Amygdala (tissue), 56 donors: ENCODE results near the gene PMM1.
"Not testable (repeated sequence)": the region's sequence is repeated elsewhere in the genome, so short reads cannot be mapped to it uniquely, and the experiment has no call there.

Source experiments
- DNase-seq, 56 donors: peaks; one replicate each; lab custom pipeline; 2025; lab: John Stamatoyannopoulos, UW

PMM1 gene

GRCh38 chr22:41589391-41590241 lies at the start of gene PMM1:
Gene PMM1 (minus strand): TSS chr22:41589840. CDS start chr22:41589805, 35 bp downstream.
- peak; percentile 73 to 100 (median 100) for DNase-seq

DNA sequence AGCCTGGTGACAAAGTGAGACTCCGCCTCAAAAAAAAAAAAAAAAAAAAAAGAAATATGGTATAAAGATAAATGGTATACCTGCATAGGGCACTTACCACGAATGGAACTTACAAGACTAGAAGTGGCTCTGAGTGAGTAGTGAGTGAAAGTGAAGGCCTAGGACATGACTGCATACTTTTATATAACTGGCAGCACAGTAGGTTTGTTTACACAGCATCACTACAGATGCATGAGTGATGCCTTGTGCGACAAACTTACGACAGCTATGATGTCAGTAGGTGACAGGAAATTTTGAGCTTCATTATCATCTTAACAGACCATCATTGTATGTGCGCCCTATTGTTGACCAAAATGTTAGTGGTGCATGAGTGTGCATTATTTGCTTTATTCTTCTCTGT lies 49.1 kb upstream of the PMM1 start:
- DNase-seq: no peak

DNA sequence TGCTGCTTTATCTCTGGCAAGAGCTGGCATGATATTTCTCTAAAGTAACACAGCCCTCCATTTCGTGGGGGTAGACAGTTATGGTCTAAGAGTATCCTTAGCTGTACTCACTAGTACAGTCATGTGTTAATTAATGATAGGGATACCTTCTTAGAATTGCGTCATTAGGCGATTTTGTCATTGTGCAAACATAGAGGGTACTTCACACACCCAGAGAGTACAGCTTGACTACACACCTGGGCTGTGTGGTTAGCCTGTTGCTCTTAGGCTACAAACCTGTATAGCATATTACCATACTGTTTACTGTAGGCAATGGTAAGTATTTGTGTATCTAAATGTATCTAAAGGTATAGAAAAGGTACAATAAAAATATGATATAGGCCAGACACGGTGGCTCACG lies 48.5 kb upstream of the PMM1 start:
- DNase-seq: no peak

GRCh38 chr22:41637623-41638022 lies 48.0 kb upstream of the PMM1 start:
- DNase-seq: not testable (repeated sequence)

DNA sequence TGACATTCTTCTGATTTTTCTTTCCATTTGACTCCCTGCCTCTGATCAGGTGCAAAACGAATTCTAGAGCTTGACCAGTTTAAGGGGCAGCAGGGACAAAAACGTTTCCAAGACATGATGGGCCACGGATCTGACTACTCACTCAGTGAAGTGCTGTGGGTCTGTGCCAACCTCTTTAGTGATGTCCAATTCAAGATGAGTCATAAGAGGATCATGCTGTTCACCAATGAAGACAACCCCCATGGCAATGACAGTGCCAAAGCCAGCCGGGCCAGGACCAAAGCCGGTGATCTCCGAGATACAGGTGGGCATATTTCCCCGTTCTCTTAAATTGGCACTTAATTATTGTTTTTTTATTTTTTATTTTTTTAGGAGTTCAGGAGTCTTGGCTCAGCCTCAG lies 46.8 kb upstream of the PMM1 start:
- DNase-seq: peak in 3 of 56 donors; percentile 1 to 21 (median 4)

- DNase-seq: not testable (repeated sequence)
These were observed 45.0 kb upstream of the PMM1 start for GRCh38 chr22:41634610-41635009.

DNA sequence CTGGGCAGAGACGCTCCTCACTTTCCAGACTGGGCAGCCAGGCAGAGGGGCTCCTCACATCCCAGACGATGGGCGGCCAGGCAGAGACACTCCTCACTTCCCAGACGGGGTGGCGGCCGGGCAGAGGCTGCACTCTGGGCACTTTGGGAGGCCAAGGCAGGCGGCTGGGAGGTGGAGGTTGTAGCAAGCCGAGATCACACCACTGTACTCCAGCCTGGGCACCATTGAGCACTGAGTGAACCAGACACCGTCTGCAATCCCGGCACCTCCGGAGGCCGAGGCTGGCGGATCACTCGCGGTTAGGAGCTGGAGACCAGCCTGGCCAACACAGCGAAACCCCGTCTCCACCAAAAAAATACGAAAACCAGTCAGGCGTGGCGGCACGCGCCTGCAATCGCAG lies 42.0 kb upstream of the PMM1 start:
- DNase-seq: not testable (repeated sequence)

GRCh38 chr22:41631115-41631514 lies 41.5 kb upstream of the PMM1 start:
- not testable (repeated sequence) for DNase-seq

DNA sequence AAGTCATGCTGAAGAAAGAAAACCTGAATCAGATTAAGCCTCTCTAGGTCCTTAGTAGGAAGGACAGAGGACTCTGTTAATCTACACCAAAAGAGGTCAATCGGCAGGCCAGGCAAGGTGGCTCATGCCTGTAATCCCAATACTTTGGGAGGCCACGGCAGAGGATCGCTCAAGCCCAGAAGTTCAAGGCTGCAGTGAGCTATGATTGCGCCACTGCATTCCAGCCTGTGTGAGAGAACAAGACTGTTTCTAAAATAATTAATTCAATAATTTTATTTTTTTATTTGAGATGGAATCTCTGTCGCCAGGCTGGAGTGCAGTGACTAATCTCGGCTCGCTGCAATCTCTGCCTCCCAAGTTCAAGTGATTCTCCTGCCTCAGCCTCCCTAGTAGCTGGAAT lies 35.9 kb upstream of the PMM1 start:
- DNase-seq: no peak

DNA sequence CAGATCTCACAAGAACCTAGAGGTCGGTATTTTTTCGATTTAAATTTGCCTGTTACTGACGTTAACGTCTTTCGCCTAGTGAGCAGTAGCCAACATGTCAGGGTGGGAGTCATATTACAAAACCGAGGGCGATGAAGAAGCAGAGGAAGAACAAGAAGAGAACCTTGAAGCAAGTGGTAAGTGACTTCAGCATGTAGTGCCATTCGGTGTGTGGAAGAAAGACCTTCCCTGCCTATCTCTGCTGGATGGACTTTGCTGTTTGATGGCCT lies 32.2 kb upstream of the PMM1 start:
- DNase-seq: no peak

DNA sequence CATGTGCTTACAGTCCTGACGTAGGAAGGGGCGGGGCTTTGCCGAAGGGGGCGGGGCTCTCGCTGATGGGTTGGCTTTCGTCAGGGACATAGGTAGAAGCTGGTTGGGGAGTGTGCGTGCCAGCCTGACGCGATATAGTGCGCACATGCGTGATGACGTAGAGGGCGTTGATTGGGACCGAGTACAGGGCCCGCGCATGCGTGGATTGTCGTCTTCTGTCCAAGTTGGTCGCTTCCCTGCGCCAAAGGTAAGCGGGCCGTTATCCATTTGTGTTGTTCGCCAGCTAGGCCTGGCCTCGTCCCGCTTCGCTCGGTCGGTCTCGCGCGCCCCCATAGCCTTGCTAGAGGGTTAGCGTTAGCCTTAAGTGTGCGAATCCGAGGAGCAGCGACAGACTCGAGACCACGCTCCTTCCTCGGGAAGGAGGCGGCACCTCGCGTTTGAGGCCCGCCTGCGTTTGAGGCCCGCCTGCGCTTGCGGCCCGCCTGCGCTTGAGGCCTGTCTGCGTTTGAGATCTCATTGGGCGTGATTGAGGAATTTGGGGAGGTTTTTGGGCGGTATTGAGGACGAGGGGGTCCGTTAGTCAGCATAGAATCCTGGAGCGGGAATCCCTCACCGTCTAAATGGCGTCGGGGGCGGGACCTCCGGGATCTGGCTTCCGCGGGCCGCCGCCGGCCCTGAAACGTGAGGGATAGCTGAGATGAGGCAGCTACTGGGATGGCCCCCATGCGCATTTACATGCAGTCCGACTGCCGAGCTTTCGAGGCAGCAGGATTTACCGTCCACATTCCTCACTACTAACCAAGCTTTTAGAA lies 31.7 kb upstream of the PMM1 start, which contains the start of gene XRCC6:
XRCC6 (plus strand) TSS at position 197 of the 812 bp plus-strand sequence. CDS start 710 bp downstream, outside the sequence.
- DNase-seq: peak; percentile 83 to 100 (median 99)

DNA sequence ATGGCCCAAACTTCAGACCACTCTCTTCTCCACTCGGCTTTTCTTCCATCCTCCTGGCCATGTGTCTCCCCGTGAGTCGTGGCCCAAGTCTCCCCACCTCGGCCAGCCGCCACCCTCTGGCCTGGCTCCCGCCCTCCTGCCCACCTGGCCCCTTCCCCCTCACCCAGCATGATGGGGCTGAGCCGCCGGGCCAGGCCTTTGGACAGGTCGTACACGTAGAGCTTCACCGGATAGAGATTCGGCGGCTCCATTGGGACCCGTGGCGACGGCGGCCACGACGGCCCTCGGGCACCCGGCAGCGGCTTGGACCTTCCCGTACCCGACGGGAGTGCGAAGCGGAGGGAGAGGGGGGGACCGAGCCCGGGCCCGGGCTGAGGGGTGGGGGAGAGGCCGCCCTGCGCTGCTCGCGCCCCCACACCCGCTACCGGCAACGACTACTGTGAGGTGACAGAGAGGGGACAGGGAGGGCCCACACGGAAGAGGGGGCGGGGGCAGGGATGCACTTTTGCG lies 31.0 kb upstream of the PMM1 start, which contains the start of gene DESI1:
DESI1 (minus strand) TSS at position 455 of the 510 bp plus-strand sequence; CDS start at position 251, 204 bp downstream.
- peak in 2 of 56 donors; percentile 45 to 56 for DNase-seq

GRCh38 chr22:41619979-41620588 lies 30.4 kb upstream of the PMM1 start:
- DNase-seq: peak in 13 of 56 donors; percentile 7 to 35 (median 17)

- DNase-seq: no peak
These were observed 23.8 kb upstream of the PMM1 start for GRCh38 chr22:41613456-41613855.

DNA sequence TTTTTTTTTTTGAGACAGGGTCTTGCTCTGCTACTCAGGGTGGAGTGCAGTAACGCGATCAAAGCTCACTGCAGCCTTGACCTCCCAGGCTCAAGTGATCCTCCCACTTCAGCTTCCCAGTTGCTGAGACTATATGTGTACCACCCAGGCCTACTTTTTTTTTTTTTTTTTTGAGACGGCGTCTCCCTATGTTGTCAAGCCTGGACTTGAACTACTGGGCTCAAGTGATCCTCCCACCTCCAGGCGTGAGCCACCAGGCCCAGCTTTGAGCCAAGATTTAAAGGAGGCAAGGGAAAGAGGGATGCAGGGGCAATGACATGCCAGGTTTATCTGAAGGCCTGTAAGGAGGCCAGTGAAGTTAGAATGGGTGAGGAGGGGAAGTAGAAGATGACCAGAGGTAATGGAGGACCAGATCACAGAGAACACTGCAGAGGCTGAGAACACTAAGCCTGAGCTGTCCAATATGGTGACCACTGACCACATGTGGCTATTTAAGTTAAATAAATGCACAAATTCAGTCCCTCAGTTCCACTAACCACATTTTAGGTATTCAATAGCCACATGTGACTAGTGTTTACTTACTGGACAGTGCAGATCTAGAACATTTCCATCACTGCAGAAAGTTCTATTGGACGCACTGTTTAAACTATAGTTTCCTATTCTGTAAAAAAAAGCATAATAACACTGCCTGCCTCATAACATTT lies 23.1 kb upstream of the PMM1 start:
- no peak for DNase-seq

DNA sequence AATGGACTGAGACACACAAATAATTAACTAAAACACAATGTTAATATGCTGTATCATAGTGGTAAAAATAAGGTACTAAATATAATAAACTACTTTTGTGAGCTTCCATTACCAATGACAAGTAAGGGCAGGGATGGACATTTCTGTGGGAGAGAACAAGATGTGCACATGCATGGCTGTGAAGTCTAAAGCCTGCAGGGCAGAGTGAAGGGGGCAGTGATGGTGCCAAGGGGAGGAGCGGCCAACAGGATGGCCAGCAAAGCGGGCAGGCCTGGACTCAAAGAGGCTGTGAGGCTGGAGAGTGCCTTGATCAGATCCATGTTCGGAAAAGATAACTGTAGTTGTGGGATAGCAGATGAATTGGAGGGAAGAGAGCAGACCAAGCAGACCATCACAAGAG lies 18.7 kb upstream of the PMM1 start:
- DNase-seq: no peak

GRCh38 chr22:41603873-41604332 lies 14.3 kb upstream of the PMM1 start:
- no peak for DNase-seq

DNA sequence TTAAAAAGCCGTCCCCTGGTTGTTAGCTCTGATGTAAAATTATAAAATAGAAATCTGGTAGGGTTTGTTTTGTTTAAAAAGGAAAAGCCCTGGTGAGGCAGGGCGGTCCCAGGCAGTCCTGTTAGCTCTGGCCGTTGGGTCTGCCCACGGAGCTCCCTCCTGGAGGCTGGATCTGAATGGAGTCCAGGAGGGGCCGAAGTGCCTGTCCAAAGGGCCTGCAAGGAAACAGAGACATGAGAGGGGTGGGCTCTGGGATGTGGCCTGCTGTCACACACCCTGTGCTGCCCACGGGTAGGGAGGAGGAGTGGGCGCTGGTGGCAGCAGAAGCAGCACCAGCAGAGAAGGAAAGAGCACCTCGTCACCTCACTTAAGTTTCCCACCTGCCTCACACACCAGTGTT lies 11.3 kb upstream of the PMM1 start:
- no peak for DNase-seq

DNA sequence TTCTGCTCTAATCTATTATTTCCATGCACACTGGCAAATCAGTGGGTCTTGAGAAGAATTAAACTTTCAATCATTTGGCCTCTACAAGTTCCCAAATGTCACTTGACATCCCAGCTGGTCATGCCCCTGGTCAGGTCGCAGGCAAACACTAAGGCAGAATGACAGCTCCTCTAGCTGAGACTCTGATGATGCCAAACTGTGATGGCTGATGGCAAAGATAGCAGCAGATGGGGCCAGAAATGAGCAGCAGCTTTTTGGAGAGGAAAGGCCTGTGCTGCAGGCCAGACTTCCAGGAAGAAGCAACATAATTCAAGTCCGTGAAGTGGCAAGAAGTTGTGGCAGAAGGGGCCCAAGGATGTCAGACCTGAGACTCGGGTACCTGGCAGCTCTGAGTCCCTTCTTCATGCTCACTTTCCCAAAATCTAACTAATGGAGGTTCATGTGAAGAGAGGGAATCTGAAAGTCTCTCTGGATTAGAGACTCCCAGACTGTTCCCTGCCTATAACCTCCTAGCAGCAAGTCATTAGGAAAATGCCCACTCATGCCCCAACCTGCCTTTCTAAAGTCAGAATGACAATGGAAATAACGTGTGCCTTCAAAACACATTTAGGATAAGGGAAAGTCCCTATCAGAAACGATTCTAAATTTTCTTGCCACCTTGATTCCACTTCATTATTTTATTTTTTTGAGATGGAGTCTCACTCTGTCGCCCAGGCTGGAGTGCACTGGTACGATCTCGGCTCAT lies 9.4 kb upstream of the PMM1 start:
- no peak for DNase-seq
